Retinal pigment epithelial cell (primary cell): Measurements from ENCODE around the gene ARFGEF3.
A peak's percentile ranks its signal among the peaks of the same experiment; 100 is the strongest.

Source experiments
- DNase-seq: peaks from one replicate; pipeline ENCODE4 v3.0.0-alpha.2; 2010; ENCODE audit warnings: low read depth
- H3K4me3 ChIP-seq: 2 replicates; pipeline ENCODE4 v1.5.1; 2011; ENCODE audit warnings: mild to moderate bottlenecking, low read length, control low read depth, moderate library complexity
- TF ChIP-seq, protein P1 (sequence below): conservative IDR thresholded peaks from 2 replicates; pipeline ENCODE4 v1.5.1; 2011; ENCODE audit warnings: low read depth, low read length, control low read depth, inconsistent platforms

ARFGEF3 gene

DNA sequence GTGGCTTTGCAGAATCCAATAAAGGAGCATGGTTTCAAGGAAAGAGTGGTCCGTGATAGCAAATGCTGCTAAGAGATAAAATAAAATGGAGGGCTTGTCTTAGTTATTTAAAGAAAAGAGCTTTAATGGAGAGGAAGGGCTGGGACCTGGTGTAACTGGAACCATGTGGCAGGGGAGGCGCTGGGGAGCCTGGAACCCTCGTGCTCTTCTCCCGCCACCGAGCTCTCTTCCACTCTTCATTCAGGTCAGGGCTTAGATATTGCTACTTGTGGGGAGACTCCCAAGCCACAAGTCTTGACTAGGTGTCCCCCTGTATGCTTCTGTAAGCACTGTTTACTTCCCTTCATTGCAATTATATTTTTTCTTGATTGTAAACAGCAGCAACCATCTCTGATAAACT is 15.2 kb upstream of the ARFGEF3 start:
- DNase-seq: no peak
- H3K4me3 ChIP-seq: no peak overlapping the region
- TF ChIP-seq, protein P1, sequence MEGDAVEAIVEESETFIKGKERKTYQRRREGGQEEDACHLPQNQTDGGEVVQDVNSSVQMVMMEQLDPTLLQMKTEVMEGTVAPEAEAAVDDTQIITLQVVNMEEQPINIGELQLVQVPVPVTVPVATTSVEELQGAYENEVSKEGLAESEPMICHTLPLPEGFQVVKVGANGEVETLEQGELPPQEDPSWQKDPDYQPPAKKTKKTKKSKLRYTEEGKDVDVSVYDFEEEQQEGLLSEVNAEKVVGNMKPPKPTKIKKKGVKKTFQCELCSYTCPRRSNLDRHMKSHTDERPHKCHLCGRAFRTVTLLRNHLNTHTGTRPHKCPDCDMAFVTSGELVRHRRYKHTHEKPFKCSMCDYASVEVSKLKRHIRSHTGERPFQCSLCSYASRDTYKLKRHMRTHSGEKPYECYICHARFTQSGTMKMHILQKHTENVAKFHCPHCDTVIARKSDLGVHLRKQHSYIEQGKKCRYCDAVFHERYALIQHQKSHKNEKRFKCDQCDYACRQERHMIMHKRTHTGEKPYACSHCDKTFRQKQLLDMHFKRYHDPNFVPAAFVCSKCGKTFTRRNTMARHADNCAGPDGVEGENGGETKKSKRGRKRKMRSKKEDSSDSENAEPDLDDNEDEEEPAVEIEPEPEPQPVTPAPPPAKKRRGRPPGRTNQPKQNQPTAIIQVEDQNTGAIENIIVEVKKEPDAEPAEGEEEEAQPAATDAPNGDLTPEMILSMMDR: no peak

DNA sequence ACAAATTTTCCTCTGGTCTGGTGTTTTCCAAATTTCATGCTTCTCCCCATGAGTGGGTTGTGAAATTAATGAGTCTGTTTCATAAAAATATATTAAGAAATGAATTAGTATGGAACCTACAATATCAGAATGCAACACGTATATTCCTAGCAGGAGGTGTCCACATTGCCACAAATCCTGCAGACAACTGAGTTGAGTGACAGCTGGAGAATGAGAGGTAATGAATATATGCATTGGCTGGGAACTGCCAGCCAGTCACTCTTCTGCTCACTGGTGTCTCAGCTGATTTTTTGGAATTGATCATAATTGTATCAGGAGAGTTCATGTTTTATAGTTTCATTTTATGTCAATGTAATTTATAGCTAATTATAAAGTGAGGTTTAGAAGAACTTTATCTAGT is 6.3 kb upstream of the ARFGEF3 start:
- no peak overlapping the region for H3K4me3 ChIP-seq
- no peak for DNase-seq
- TF ChIP-seq, protein P1: no peak

DNA sequence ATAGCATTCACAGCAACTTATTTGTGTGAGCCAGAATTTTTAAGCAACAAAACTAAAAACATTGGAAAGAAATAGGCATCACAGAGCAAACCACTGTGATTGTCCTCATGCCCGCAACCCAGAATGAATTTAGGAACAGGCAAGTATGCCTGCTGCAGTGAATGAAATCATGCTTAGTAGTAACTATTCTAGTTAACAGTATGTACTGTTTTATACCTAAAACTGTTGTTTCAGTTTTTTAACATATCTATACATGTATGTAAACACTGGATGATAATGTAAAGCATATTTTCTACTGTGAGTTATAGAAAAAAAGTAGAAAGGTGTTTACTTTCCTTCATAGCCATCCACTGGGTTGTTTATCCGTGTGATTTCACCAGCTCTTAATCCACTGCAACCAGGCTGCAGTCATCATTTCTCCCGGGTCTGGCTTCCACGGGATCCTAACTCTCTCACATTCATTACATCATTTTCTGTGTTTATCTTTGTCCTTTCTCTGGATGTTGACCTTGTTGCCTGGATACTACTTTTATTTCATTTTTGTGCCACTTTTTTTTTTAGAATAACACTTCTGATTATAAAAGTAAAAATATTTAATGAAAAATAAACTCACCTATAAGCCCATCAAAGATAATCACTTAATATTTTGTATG is 3.6 kb upstream of the ARFGEF3 start:
- TF ChIP-seq, protein P1: no peak
- DNase-seq: no peak
- H3K4me3 ChIP-seq: no peak overlapping the region

DNA sequence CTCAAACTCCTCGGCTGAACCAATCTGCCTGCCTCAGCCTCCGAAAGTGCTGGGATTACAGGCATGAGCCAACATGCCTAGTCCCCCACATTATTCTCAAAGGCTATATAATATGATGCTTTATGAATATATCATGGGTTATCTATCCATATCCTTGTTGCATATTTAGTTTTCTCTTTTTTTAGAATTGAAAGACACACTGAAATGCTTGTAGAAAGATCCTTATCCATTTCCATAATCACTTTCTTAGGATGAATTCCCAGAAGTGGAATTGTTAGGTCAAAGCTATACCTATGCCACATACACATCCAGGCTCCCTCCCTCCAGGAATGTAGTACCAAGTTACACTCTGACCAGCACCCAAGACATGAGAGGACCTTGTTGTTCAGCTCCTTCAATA is 2.5 kb upstream of the ARFGEF3 start:
- no peak overlapping the region for H3K4me3 ChIP-seq
- TF ChIP-seq, protein P1: no peak
- no peak for DNase-seq

DNA sequence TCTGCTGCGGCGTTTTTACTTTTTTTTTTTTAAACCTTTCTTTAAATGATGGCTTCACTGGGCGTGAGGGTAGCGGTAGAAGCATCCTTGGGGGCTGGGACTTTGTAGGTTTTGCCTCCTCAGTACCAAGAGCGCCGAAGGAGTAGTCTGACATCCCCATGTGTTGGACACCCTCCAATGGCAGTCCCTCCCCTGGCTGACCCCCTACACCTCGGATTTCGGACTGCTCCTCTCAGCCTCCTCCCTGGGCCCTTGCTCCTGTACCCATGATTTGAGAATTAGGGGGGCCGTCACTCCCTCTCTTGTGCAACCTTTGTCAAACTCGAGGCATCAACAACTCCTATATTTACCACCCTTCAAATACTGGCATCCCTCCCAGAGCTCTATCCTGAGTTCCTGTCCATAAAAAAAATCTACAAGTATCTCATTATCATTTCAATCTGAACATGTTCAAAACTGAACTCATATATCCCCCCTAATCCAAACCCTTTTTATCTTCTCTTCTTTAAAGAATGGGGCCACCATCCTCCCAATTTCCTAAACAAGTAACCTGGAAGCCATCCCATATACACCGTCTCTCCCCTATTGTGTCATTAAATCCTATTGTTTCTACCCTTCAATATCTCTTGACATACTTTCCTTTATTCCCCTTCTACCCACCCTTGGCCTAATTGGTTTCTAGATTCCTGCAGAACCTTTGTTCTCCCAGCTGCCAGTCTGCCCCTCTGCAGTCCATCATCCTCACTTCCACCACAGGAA is 1.2 kb upstream of the ARFGEF3 start:
- TF ChIP-seq, protein P1: no peak
- DNase-seq: no peak
- H3K4me3 ChIP-seq: no peak overlapping the region

DNA sequence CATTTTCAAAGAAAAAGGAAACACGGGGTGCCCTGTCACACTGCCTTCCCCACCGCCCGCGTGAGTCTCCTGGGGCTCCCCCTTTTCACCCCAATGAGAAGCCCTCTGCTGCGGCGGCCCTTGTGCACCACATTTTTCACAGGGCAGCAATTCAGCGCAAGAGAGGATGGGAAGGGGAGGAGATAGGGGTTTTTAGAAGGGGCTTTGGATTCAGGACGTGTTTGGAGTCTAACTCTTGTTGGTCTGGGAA is 726 bp upstream of the ARFGEF3 start:
- no peak for DNase-seq
- TF ChIP-seq, protein P1: no peak
- peak overlapping the region; percentile 48 for H3K4me3 ChIP-seq
